Right kidney (tissue), 1 donor: ENCODE results near the gene DQX1.

Experiments used
- DNase-seq: peaks from one replicate; pipeline ENCODE4 v3.0.0-alpha.2; 2016

Gene DQX1

DNA sequence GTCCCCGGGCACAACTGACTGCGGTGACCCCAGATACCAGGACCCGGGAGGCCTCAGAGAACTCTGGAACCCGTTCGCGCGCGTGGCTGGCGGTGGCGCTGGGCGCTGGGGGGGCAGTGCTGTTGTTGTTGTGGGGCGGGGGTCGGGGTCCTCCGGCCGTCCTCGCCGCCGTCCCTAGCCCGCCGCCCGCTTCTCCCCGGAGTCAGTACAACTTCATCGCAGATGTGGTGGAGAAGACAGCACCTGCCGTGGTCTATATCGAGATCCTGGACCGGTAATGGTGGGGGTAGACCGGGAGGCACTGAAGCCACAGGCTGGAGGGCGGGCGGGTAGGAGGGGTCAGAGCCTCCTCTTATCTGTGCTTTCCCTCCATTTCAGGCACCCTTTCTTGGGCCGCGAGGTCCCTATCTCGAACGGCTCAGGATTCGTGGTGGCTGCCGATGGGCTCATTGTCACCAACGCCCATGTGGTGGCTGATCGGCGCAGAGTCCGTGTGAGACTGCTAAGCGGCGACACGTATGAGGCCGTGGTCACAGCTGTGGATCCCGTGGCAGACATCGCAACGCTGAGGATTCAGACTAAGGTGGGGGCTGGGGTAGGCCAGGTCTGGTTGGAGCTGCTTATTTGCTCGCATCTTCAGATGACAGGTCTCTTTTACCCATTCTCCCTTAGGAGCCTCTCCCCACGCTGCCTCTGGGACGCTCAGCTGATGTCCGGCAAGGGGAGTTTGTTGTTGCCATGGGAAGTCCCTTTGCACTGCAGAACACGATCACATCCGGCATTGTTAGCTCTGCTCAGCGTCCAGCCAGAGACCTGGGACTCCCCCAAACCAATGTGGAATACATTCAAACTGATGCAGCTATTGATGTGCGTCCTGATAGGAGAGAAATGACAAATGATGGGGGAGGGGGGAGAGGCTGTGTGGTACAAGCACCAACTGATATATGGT is 4.5 kb upstream of the DQX1 start:
- DNase-seq: peak; percentile 64

DNA sequence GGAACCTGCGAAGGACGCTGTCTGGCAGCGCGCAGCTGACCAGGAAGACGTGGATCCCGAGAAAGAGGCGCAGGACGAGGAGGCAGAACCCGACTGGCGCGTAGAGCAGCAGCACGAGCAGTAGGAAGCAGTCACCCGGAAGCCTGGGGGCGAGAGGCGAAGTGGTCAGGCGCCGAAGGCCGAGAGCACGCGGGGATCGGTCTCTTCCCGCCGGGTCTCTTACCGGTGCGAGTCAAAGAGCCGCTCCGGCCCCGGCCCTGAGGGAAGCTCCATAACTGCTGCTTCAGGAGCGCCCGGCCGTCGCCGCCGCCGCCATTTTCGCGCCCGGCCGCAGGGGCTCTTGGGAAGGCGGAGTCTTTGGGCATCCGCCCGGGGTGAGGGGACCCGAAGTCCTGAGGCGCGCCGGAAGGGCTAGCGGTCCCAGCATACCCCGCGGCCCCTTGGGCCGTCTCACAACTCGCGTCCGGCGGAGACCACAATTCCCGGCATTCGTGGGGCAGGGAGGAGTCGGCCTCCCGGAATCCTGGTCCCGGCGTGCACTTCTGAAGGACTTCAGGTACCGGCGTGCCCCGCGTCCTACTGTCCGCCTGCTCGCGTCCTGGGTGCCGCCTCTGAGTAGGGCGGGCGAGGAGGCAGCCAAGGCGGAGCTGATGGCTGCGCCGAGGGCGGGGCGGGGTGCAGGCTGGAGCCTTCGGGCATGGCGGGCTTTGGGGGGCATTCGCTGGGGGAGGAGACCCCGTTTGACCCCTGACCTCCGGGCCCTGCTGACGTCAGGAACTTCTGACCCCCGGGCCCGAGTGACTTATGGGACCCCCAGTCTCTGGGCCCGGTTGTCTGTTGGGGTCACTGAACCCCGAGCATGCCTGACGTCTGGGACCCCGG is 3.6 kb upstream of the DQX1 start, which contains the start of the genes AUP1 and HTRA2:
AUP1 (minus strand) TSS at position 350 of the 882 bp plus-strand sequence; CDS start at position 273, 77 bp downstream.
HTRA2 (plus strand) TSS at position 577 of the 882 bp plus-strand sequence; CDS start at position 651, 74 bp downstream.
- DNase-seq: peak; percentile 95

DNA sequence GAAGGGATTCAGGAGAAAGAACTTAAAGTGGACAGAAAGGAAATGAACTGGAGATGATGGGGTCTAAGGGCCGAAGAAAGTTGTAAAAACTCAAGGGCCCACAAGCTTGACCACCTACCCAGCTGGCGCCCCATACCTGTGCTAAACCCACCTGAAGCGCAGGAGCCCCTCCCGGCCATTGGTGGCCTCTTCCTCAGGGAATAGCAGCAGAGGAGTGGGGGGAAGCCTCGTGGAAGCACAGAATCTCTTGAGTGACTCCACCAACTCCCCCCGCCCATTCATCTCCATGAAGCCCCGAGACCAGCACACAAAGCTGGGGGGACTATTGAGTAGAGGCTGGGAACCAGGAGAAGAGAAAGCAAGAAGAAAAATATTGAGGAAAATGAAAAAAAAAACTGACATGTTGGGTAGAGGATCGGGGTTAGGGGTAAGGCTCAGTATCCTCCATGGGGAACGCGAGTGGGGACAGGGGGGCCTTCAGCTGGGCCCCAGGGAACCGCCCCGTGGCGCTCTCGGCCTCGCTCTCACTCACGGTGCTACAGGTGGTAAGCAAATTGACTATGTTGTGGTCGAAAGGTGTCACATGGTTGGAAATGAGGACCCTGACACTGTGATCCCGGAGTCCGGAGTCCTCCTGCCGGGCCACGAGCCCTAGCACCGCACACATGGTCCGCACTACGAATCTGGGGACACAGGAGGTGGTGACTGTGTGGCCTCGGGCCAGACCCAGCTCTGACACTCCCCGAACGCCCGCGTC is 2.7 kb upstream of the DQX1 start:
- DNase-seq: no peak

DNA sequence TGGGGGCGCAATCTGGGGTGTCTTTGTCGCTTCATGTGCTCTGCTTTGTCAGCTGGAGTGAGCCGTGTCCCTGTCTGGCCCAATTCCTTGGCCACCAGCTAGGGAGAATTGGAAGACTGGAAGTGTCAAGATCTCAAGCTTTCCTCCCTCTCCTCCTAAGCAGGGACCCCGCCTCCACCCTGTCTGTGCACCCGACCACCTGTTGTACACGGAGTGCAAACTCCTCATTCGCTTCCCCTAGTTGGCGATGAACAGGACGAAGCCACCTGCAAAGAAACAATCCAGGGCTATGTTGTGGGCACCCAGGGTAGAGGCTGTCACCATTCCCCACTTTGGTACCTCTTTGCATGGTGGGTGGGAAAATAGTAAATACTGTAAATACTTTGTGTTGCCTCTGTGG is 1.7 kb upstream of the DQX1 start:
- DNase-seq: no peak

DNA sequence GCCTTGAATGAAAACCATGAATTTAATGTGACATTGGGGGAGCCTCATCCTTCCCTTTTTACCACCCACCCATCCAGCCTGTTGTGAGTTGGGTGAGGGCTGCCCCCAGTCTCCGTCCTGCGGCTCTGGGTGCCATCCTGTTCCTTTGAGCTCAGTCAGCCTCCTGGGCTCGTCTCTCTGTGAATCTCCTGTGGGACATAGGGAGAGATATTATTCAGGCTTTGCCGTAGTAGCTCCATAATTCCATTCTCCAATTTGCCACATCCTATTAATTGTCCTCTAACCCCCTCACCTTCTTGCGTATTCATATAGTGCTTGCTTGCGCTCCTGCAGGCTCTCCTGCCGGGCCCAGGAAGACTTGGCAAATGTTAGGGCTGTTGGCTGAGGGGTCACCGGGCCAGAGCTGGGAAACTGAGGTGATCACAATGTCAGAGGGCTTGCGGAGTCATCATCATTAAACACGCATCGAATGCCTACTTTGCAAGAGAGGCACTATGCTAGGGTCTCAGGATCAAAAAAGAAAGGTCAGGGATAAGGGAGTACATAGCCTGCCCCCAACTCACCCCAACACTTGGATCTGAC is 709 bp upstream of the DQX1 start:
- no peak for DNase-seq

DNA sequence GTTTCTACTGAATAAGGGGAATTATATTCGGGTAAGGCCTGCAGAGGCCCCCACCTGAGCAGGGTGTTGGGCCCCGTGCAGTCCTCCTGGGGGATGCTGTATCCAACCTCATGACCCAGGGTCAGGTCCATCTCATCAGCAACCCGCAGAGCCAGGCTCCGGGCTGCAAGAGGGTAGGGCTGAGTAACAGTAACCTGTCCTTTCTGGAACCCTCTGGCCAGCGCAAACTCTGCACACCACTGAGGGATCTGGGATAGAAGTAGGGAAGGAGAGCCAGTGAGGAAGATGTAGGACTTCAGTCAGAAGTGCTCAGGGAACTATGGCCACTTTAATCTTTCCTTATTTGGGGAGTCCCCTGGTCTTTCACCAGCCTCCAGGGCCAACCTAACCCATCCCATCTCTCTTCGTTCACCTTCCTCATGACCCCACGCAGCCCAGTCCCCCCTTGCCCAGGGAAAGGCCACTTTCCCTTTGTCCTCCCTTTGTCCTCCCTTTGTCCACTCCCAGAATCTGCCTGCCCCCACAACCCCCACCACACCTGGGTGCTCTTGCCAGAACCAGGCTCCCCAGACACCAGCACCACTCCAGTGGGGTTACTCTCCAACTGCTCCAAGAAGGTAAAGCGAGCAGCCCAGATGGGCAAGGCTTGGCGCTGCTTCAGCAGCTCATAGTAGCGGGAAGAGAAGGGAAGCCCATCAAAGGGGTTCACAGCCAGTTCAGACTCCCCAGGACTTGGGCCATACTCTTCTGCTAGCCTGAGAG is 895 bp downstream of the DQX1 start:
- no peak for DNase-seq

DNA sequence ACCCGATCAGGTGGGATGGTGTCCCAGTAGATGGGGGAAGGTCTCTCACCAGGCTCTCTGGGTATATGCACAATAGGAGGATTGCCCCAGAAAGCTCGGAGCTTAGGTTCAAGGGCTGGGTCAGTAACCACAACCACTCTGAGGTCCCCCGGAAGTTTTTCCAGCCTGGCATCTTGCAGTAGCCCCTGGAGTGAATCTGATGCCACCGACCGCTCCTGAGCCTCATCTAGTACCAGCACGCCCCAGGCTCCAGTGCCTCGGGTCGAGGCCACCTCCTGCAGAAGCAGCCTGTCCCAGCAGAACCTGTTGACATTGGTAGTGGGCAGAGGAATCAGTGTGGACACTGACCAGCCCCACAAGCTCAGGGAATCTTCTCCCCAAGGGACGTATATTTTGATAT is 2.0 kb downstream of the DQX1 start:
- DNase-seq: no peak

DNA sequence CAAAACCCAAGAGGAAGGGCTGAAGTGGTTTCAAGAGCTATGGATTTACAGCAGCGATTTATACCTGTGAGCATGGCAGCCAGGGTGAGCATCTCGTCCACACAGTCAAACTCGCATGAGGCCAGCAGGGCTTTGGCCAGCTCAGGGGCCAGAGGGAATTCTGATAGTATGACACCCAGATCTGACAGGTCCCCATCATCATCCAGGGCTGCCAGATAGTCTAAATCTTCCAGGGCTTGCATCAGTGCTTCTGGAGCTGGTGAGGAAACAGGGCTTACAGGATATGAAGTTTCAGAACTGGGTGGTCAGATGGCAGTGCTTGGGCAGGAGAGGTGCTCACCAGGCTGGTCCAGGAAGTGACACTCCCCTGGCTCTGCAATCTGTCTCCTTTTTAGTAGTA is 3.5 kb downstream of the DQX1 start:
- DNase-seq: no peak

DNA sequence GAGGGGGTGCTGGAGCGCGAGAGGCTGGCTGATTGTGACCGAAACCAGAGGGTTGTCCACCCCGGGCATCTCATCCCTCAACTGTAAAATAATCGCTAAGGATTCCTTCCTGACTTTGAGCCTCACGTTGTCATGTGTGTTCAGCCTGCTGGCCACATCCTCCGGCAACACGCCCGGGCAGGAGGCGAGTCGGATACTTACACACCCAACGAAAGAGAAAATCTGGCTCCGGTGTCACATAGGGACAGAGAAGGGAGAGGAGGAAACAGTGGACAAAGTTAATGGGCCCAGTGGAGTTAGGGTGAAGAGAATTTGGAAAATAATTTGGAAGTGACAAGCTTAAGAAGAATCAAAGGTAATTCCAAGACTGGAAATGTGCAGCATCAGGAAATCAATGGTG is 9.4 kb downstream of the DQX1 start:
- no peak for DNase-seq

DNA sequence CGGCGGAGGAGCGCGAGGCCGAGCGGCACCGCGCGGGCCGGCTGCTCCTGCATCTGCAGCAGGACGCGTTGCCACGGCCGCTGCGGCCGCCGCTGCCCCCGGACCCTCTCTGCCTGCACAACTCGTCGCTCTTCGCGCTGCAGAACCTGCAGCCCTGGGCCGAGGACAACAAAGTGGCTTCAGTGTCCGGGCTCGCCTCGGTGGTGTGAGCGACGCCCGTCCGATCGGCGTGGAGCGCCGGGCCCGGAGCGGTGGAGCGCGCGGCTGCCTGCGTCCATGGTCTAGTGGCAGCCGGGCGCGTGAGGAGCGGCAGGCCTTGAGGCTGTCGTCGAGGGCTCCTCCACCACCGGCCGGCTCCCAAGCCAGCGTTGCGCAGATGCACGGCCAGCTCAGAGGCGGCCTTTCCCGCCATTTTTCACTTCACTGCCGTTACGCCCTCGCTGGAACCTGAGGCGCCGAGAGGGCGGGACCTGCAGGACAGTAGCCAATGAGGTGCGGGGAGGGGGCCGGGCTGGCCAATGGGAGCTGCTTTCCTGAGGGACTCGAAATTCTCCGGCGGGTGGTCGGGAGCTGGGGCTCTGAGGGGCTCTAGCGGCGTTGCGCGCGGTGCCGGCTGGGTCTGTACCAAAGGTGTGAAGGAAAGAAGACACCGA is 9.9 kb downstream of the DQX1 start:
- peak; percentile 81 for DNase-seq

DNA sequence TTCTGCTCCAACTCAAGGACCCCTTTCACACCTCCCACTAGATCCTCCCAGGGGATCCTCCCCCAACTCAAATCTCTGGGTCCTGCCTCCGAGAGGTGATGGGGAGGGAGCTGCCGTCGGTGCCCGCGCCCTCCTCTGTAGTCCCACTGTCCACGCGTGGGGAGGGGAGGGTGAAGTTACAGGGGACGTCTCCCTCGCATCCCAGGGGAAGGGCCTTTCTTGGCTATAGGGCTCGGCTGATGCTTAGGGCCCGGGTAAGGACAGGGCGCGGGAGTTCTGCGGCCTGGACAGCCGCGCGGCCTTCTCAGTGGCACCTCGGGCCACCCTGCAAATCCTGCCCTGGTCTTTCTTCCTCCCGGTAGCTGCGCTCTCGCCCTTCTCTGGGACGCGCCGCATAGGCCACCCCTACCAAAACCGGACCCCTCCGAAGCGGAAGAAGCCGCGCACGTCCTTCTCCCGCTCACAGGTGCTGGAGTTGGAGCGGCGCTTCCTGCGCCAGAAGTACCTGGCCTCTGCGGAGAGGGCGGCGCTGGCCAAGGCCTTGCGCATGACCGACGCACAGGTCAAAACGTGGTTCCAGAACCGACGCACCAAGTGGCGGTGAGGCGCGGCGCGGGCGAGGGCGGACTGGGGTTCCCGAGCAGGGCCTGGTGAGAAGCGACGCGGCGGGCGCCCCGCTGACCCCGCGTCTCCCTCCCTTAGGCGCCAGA is 10.6 kb downstream of the DQX1 start:
- DNase-seq: no peak

DNA sequence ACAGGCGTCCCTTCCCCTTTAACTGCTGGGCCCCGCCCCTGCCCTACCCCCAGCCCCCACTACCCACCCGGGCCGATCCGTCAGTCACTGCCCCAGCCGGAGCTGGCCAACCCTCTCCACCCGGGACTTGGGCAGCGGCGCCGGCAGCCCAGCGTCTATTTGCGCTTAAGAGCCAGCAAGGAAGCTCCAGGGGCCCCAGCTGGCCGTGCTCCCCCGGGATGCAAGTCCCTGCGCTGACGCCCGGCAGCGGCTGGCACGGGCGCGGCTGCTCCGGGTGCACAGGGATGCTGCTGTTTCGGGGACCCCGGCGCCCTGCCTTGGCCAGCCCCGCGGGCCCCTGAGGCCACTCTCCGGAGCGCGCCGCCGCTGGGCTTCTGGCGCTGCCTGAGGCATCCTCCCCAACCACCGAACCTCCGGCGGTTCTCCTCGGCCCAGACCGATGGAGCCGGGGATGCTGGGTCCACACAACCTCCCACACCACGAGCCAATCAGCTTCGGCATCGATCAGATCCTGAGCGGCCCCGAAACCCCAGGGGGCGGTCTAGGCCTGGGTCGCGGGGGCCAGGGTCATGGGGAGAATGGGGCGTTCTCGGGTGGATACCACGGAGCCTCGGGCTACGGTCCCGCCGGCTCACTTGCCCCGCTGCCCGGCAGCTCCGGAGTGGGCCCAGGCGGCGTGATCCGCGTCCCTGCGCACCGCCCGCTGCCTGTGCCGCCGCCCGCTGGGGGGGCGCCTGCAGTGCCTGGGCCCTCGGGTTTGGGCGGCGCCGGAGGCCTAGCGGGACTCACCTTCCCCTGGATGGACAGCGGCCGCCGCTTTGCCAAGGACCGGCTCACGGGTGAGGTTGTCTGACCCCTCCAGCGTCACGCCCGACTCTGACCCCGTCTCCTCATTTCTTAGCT is 11.4 kb downstream of the DQX1 start, which contains the start of gene TLX2:
TLX2 (plus strand) TSS at position 83 of the 903 bp plus-strand sequence; CDS start at position 440, 357 bp downstream.
- peak; percentile 70 for DNase-seq

DNA sequence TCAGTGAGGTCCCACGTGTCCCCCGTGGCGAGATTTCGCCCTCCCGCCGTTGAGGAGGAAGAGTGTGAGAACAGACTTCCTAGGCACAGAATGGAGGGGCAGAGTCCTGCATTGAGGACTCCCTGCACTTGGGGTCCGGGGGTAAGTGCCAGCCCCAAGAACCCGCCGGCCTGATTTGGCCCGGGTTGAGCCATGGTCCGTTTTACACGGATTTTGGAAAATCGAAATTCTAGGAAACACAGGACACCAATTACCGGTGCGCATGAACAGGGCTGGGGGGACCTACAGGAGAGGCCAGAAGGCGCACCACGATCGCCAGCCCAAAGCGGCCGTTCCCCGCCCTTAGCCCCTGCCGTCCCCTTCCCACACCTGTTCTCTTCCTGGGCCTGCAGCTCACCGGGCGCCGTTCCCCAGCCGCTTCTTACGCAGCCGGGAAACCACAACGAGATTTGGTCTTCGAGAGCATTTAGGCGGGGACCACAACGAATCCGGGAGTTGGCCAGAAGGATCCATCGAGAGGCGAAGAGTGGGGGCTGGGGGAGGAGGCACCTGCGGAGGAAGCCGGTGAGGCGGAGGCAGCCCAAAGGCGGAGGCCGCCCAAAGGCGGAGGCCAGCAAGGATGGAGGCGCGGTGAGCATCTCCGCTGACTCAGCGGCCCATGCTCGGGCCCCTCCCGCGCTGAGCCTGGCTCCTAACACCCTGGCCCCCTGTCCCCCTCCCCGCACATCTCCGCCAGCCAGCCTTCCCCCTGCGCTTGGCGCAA is 12.2 kb downstream of the DQX1 start:
- DNase-seq: peak; percentile 74

DNA sequence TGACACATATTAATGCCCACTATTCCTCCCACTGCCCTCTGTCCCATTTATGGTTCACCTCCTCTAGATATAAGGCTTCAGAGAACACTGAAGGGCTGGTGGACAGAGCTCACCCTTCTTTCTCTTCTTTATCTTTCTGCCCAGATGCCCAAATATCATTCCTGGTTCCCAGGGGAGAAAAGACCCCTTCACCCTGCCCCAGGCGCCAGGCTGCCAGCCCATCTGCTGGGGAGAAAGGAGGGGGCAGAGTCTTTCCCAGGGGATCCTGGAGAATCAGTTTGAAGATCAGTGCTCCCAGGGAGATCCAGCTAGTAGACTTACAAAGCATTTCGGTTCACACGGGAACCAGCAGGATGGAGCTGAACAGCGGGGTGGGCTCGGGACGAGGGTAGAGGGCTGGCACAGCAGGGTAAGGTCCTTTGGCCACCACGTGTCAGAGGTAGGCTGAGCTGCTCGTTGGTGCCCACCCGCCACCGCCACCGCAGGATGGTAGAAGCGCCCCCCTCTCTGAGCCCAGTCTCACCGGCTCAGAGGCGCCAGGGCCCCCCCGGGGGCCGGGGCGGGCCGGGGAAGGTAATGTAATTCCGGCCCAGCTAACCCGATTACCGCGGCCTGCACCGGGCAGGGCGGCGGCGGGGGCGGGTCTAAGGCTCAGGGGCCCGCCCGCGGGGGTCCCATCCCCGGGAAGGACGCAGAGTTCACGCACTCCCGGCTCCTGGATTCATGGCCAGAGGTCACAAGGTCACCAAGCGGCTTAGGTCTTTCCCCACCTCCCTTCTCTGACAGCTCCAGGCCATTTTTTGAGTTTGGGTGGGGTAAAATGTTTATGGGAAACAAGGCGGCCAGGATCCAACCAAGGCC is 13.1 kb downstream of the DQX1 start:
- DNase-seq: no peak

DNA sequence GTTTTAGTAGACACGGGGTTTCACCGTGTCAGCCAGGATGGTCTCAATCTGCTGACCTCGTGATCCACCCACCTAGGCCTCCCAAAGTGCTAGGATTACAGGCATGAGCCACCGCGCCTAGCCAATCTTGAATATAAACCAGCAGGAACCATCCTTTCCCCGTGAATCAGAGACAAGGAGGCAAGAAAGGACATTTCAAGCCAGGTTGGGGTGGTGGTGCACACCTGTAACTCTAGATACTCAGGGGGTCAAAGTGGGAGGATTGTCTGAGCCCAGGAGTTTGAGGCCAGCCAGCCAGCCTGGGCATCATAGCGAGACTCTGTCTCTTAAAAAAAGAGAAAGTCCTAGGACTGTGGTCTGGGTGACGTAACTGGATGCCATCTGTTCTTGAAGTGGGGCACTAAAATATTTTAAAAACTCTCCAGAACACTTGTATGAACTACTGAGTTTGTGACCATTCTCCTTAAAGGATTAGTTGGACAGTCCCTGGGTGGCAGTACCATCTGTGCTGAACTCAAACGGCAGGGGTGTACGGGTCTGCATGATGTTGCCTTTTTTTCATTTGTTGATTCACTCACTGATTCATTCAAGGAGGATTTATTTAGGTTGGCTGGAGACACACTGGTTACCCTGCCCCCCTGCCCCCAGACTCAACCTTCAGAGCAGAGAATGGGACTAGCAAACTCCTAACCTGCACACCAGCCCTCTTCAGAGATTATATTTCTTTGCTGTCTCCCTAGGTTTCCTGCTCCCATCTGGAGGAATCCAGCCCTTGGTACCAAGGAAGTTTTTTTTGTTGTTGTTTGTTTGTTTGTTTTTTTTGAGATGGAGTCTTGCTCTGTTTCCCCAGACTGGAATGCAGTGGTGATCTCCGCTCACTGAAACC is 14.7 kb downstream of the DQX1 start:
- no peak for DNase-seq

DNA sequence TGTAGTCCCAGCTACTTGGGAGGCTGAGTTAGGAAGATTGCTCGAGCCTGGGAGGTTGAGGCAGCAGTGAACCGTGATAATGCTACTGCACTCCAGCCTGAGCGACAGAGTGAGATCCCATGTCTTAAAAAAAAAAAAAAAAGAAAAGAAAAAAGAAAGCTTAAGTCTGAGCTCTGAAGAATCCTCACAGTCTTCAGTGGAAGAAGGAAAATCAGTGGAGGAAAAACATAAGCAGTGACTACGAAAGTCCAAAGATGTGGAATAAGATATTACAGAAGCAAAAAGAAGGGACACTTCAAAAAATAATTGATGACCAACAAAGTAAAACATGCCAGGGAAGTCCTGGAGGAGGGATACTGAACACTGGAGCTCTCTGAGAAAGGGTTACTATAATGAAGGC is 15.8 kb downstream of the DQX1 start:
- DNase-seq: no peak
